ENCODE measurements around the gene ABCC1. TPM values are rescaled to one million over a fixed set of nuclear protein-coding genes. Genes with fewer than 3 reads are reported as not detected.
"Not testable (repeated sequence)": the region's sequence is repeated elsewhere in the genome, so short reads cannot be mapped to it uniquely, and the experiment has no call there.

Gene ABCC1
- total RNA-seq, 1 donor from 2014 or later = 24.5 TPM

DNA sequence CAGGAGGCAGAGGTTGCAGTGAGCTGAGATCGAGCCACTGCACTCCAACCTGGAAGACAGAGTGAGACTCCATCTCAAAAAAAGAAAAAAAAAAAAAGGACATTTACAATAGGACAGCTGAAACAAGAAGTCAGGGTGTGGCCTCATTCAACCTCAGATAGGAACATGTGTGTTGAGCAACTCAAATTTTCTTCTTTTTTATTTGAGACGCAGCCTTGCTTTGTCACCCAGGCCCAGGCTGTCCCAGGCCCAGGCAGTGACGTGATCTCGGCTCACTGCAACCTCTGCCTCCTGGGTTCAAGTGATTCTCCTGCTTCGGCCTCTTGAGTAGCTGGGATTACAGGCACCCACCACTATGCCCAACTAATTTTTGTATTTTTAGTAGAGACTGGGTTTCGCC, 12.6 kb upstream of the ABCC1 start:
- intact Hi-C loops (cut with DNase I); ATAC-seq; DNase-seq (ENCODE audit: missing footprints): not testable (repeated sequence)

DNA sequence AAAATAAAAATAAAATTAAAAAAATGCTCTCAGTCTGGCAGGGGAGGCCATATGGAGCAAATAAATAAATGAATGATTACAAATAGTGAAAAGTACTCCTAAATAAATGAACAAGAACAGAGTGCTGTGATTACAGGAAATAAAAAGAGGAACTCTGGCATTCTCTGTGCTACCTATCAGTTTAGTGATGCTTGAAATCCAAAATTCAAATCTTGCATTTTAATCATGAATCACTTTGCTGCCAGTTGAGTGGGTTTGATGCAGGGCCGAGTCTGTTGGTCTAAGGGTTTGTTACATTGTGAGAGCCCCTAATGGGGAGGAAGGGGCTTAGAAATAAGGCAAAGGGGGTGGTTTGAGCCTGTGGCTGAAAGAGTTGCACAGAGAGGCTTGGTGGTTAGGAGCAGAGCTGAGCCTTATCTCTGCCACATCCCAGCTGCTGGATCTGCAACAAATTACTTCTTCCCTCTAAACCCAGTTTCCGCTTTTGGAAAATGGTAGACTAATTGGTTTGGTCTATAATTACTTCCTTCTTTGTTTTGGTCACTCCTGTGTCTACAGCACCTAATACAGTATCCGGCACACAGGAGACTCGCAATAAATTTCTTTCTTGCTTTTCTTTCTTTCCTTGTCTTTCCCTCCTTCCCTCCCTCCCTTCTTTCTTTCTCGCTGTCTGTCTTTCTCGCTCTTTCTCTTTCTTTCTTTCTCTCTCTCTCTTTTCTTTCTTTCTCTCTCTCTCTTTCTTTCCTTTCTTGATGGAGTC, 6.3 kb upstream of the ABCC1 start:
- no peak for DNase-seq (ENCODE audit: missing footprints)
- intact Hi-C loops (cut with DNase I) = no loop called here
- ATAC-seq = no peak

DNA sequence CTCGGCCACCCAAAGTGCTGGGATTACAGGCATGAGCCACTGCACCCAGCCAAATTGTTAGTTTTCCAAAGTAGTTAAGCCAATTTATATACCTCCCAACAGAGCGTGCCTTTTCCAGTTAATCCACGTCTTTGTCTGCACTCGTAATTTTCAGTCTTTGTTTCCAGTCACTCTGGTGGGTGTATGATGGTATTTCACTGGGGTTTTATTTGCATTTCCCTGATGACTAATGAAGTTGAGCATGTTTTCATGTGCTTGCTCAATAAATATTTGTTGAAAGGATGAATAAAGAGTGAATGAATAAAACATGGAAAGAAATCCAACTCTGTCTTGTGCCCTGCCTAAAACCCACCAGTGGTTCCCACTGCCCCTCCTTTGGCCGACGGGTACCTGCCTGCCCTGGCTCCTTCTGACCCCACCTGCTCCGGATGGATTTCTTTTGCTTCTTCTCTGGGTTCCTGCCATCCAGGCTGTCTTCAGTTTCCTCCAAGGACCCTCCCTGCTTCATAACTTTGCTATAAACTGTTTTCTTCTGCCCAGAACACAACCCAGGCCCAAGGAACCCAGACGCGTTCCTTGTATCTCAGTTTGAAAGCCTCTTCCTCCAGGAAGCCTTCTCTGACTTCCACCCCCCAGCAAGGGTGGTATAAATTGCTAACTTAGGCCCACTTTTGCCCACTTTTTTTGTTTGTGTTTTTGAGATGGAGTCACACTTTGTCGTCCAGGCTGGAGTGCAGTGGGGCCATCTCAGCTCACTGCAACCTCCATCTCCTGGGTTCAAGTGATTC, 3.0 kb upstream of the ABCC1 start:
- no peak for ATAC-seq
- DNase-seq (ENCODE audit: missing footprints) = no peak
- intact Hi-C loops (cut with DNase I) = loop anchor here (5.0 kb wide), 1 partner anchor 126 kb away; no protein-coding TSS in a partner anchor

GRCh38 chr16:15947983-15948509, 1.4 kb upstream of the ABCC1 start:
- DNase-seq (ENCODE audit: missing footprints) (no peak), ATAC-seq (no peak)
- intact Hi-C loops (cut with DNase I) = loop anchor here (5.0 kb wide), 1 partner anchor 124 kb away; no protein-coding TSS in a partner anchor

DNA sequence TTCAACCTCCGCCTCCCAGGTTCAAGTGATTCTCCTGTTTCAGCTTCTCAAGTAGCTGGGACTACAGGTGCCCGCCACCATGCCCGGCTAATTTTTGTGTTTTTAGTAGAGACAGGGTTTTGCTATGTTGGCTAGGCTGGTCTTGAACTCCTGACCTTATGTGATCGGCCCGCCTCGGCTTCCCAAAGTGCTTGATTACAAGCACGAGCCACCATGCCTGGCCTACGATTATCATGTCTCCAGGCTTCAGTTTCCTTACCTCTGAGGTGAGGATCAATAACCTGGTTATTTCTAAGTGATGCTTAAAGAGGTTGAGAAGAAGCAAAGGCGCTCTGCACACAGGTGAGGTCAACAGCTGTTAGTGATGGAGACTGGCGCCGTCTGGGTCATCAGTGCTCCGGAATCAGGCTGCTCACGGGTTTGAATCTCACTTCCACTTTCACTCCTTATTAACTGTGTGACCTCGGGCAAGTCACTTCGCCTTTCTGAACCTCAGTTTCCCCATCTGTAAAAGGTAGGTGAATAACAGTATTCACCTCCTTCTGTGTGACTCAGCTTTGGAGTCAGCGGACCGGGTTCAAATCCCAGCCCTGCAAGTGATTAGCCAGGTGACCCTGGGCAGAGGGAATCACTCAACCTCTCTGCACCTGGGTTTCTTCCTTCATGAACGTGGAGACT, 745 bp upstream of the ABCC1 start:
- ATAC-seq = no peak
- intact Hi-C loops (cut with DNase I) = loop anchor here (5.0 kb wide), 1 partner anchor 124 kb away; no protein-coding TSS in a partner anchor

DNA sequence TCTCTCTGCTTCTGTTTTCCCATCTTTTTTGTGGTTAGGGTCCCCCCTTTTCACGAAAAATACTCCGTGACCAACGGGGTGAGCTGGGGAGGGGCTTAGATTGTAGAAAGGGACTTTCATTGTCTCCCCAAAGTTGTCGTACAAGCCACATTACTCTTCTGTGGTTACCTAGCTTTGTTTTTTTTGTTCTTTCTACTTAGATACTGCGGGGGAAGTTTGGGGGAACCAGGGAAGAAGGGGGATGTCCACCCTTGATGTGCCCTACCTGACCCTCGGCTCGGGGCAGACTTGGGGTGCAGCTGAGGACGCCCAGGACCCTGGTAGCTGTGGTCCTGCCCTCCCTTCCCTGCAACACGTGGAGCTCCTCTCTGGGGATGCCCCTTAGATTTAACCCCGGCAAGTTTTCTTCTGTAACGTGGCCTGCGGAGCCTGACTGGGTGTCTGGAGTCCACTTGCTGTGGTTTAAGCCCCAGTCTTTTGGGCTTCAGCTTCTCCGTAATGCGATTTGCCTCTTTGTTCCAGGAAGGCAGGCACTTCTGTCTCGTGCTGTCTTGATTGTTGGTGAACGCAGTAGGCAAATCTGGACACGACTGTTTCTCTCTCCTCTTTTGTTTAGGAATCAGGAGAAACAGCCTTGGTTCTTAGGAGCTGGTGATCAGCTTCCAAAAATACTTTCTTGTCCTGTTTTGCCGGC, 892 bp downstream of the ABCC1 start:
- ATAC-seq (peak; percentile 18), DNase-seq (ENCODE audit: missing footprints) (no peak)
- intact Hi-C loops (cut with DNase I) = loop anchor here (5.0 kb wide), 2 partner anchors 63 to 72 kb away; partner anchors contain the start of gene CEP20

More for the DNA sequence above, 745 bp upstream of the ABCC1 start:
- no peak for DNase-seq (ENCODE audit: missing footprints)

DNA sequence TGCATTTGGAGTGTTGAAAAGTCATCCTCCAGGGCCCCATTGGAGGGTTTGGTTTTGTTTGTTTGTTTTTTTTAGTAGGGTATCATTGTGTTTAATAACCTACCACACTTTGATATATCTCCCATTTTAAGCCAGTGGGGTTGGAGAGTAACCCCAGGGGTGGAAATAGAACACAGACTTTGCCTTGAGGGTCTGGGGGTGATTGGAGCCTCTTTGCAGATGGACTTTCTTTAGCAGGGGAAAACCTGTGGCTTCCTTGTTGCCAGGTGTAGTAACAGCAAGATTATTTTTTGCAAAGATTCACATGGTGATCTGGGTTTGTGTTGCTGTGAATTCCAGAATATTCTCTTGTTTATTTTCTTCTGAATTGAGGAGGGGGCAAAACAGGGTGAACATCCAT, 1.5 kb downstream of the ABCC1 start:
- intact Hi-C loops (cut with DNase I) = loop anchor here (5.0 kb wide), 2 partner anchors 64 to 71 kb away; partner anchors contain the start of gene CEP20

DNA sequence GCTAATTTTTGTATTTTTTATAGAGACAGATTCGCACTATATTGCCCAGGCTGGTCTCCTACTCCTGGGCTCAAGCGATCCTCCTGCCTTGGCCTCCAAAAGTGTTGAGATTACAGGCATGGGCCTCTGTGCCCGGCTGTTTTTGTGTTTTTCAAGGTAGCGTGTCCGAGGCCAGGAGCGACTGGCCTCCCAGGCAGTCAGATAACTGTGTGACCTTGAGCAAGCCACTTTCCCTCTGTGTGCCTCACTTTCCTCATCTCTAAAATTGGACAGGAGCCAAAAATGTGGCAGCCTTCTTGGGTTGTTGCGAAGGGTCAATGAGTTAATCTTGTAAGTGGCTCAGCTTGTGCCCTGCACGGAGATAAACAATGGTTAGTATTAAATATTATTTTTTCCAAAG, 2.4 kb downstream of the ABCC1 start:
- intact Hi-C loops (cut with DNase I) = loop anchor here (5.0 kb wide), 2 partner anchors 65 to 70 kb away; partner anchors contain the start of gene CEP20
- DNase-seq (ENCODE audit: missing footprints) = no peak
- no peak for ATAC-seq

More for the DNA sequence above, 1.5 kb downstream of the ABCC1 start:
- ATAC-seq (no peak), DNase-seq (ENCODE audit: missing footprints) (no peak)

GRCh38 chr16:15952265-15952711, 2.9 kb downstream of the ABCC1 start:
- no peak for DNase-seq (ENCODE audit: missing footprints)
- intact Hi-C loops (cut with DNase I) = loop anchor here (5.0 kb wide), 2 partner anchors 65 to 70 kb away; partner anchors contain the start of gene CEP20
- ATAC-seq = no peak

DNA sequence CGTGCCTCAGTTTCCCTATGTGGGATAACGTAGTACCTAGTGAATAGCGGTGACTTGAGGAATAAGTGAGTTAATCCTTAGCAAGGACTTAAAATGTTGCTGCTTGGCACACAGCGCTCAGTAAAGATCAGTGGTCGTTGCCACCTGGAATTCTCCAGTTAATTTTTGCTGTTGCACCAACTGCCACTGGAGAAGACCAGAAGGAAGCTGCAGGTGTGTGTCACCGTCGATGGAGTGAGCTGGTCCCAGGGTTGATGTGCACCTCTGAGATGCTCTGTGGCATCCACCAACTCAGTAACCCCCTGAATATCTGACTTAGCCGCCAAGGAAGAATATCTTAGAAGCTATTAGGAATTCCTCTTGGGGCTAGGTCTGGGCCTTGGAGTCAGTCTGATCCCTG, 4.1 kb downstream of the ABCC1 start:
- intact Hi-C loops (cut with DNase I) = loop anchor here (5.0 kb wide), 2 partner anchors 66 to 69 kb away; partner anchors contain the start of gene CEP20
- DNase-seq (ENCODE audit: missing footprints) (no peak), ATAC-seq (no peak)

GRCh38 chr16:15953929-15954813, 4.8 kb downstream of the ABCC1 start:
- ATAC-seq (no peak), DNase-seq (ENCODE audit: missing footprints) (no peak)
- intact Hi-C loops (cut with DNase I) = loop anchor here (5.0 kb wide), 2 partner anchors 67 to 68 kb away; partner anchors contain the start of gene CEP20

- DNase-seq (ENCODE audit: missing footprints) = no peak
- intact Hi-C loops (cut with DNase I) = loop anchor here (5.0 kb wide), 2 partner anchors 67 to 68 kb away; partner anchors contain the start of gene CEP20
- ATAC-seq = peak; percentile 37
Observed at GRCh38 chr16:15954814-15955151, 5.4 kb downstream of the ABCC1 start.

DNA sequence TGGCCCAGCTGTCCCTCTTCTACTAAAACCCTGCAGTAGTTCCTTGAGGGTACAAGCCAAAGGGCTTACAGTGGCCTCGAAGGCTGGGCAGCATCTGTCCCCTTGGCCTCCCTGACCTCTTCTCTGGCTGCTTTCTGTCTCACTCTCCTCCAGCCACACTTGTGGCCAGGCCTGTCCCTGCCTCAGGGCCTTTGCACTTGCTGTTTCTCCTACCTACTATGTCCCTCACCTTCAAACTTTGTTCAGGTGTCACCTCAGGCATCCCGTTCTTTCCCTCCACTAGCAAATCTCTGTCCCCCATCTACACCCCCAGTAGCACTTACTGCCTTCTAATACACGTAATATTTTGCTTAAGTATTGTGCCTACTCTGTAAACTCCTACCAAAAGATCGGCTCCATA, 6.0 kb downstream of the ABCC1 start:
- DNase-seq (ENCODE audit: missing footprints) (no peak), ATAC-seq (no peak)
- intact Hi-C loops (cut with DNase I) = no loop called here

DNA sequence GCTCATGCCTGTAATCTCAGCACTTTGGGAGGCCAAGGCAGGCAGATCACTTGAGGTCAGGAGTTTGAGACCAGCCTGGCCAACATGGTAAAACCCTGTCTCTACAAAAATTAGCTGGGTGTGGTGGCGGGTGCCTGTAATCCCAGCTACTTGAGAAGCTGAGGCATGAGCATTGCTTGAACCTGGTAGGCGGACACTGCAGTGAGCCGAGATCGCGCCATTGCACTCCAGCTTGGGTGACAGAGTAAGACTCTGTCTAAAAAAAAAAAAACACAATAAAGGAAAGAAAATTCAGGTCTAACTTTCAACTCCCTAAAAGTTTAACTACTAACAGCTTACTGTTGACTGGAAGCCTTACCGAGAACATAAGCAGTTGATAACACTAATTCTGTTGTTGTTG, 6.7 kb downstream of the ABCC1 start:
- DNase-seq (ENCODE audit: missing footprints); ATAC-seq; intact Hi-C loops (cut with DNase I): not testable (repeated sequence)

- intact Hi-C loops (cut with DNase I) = no loop called here
- ATAC-seq (no peak), DNase-seq (ENCODE audit: missing footprints) (no peak)
Observed at GRCh38 chr16:15958703-15959348, 9.4 kb downstream of the ABCC1 start.

- ATAC-seq (no peak), DNase-seq (ENCODE audit: missing footprints) (no peak)
- intact Hi-C loops (cut with DNase I) = no loop called here
Observed at GRCh38 chr16:15960124-15960971, 10.9 kb downstream of the ABCC1 start.

Measured in Right ventricle myocardium inferior (tissue), 1 donor.